ENCODE results near the gene IRF8.

DNA sequence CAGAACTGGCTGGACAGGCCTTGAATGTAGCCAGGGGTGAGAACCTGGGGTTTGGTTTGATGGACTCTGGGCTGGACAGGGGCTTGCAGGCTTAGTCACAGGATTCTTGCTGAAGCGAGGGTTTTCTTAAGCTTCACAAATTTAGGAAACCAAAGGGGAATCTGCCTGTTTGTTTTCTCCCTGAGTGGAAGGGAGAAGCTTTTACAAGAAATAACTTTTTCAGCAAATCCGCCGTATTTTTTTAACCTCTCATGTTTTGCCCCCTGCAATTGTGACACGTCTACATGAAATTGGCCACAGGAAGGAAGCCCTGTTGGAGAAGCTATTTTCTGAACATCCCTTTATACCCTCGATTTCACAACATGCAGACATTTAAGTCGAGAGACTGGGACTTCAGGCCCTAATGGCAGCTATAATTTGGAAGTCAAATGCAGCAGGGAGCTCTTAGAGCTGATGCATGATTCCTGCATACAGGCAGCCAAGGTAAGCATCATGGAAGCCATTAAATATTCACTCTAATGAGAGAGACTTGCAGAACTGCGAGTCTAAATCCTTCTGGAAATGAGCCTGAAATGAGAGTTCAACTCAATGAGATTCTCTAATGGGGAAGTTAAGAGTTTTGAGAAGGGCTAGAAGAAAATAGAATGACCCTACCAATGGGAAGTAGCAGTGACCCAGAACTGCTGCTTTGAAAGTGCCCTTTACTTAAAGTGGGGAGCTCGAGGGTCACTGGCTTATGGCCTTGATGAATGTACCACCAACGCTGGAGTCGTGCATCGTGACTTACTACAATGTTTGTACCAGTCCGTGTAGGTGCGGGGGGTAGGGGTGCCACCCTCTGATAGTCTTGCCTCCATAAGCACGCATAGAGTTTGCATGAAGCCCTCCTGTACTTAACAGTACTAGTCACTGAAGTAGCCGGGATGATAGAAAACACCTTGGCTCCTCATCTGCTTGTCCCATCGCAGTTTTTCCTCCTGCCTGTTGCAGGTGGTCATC lies 45.1 kb upstream of the IRF8 start:
- TF ChIP-seq, protein P1, sequence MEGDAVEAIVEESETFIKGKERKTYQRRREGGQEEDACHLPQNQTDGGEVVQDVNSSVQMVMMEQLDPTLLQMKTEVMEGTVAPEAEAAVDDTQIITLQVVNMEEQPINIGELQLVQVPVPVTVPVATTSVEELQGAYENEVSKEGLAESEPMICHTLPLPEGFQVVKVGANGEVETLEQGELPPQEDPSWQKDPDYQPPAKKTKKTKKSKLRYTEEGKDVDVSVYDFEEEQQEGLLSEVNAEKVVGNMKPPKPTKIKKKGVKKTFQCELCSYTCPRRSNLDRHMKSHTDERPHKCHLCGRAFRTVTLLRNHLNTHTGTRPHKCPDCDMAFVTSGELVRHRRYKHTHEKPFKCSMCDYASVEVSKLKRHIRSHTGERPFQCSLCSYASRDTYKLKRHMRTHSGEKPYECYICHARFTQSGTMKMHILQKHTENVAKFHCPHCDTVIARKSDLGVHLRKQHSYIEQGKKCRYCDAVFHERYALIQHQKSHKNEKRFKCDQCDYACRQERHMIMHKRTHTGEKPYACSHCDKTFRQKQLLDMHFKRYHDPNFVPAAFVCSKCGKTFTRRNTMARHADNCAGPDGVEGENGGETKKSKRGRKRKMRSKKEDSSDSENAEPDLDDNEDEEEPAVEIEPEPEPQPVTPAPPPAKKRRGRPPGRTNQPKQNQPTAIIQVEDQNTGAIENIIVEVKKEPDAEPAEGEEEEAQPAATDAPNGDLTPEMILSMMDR (conservative IDR thresholded peaks at IDR 0.05; ENCODE audit: low read depth, low read length), result no peak
- TF ChIP-seq EZH2 (IDR thresholded peaks at IDR 0.05; ENCODE audit: borderline replicate concordance, low read depth, low read length, poor library complexity, severe bottlenecking), result no peak

Data from A673 (cell line).